ENCODE measurements around the gene TMEM143. TPM values are rescaled to one million over a fixed set of nuclear protein-coding genes. Genes with fewer than 3 reads are reported as not detected.

TMEM143 gene
- total and polyA plus RNA-seq, 2 experiments from 2014 or later = 29.8 to 38.5 TPM

DNA sequence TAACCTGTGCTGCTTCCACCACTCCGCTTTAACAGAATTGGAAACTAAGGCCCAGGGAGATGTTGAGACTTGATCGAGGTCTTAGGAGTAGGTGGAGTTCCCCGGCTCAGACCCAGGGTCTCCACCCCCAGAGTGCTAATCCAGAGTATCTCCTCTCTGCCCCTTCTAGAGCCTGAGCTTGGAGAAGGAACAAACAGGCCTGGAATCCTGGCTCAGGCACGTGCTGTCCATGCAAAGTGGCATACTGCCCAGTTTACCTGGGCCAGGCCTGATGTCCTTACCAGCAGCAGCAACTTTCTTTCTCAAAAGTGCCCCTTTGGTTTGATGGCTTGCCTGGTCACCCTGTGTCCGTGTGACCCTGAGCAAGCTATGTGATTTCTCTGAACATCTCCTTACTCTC, 4.1 kb upstream of the TMEM143 start:
- Histone ChIP-seq H3K27ac (no peak overlapping the region), H3K4me1 (ENCODE audit: low read depth) (peaks cover 4% of the 10 kb centered on the region), H3K4me3 (no peak overlapping the region), H3K9me3 (ENCODE audit: low read depth) (no peaks in the 10 kb centered on the region), H3K36me3 (no peaks in the 10 kb centered on the region), H3K27me3 (no peaks in the 10 kb centered on the region)
- TF ChIP-seq CTCF (IDR thresholded peaks at IDR 0.05; ENCODE audit: low read depth, low read length) = no peak
- no peak for DNase-seq (ENCODE audit: low read depth in 1 of 2, low spot score in 1 of 2)

DNA sequence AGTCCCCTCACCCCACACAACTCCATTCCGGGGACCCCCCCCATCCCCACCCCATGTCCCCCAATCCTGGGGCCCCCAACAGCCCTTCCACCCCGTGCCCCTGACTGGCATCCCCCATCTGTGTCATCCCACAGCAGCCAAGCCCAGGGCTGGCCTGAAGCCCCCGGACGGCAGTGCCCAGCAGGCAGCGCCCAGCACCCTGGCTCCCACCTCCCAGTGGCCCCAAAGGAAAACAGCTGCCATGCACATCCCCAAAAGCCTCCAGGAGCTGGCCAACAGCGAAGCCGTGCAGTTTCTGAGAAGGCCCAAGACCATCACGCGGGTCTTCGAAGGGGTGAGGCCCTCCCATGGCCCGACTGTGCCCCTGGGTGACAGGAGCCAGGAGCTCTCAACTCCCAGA, 1.9 kb upstream of the TMEM143 start:
- Histone ChIP-seq H3K36me3 (no peaks in the 10 kb centered on the region), H3K27ac (no peak overlapping the region), H3K9me3 (ENCODE audit: low read depth) (no peaks in the 10 kb centered on the region), H3K4me3 (no peak overlapping the region), H3K27me3 (no peaks in the 10 kb centered on the region), H3K4me1 (ENCODE audit: low read depth) (peaks cover 4% of the 10 kb centered on the region)
- no peak for TF ChIP-seq CTCF (IDR thresholded peaks at IDR 0.05; ENCODE audit: low read depth, low read length)
- no peak for DNase-seq (ENCODE audit: low read depth in 1 of 2, low spot score in 1 of 2)

DNA sequence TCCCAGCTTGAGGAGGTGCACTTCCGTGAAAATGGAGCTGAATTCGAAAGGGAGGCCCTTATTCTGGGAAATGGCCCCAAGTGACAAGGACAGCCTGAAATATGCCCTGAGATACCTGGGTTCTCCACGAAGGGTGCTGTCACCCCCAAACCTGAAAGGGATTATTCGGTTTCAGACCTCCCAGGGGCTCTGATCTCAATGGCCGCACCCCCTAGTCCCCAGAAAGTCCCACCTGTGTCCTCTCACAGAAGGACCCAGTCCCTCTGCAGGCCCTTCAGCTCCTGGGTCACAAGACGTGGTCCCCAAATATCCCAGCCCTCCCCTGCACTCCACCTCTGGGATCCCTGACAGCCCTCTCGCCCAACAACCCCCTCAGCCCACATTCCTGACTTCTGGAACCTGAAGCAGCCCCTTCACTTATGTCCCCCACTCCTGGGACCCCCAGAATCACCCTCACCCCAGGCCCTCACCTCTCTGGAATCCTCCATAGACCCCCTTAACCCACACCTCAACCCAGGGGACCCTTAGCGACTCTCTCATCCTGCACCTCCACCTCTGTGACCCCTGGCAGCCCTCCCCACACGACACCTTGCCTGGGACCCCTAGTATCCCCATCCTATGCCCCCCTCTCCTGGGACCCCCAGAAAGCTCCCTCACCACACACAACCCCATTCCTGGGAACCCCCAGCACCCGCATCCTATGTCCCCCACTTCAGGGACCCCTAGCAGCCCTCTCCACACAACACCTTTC, 1.0 kb upstream of the TMEM143 start:
- TF ChIP-seq CTCF (IDR thresholded peaks at IDR 0.05; ENCODE audit: low read depth, low read length) = no peak
- no peaks in the 10 kb centered on the region for H3K36me3 ChIP-seq
- DNase-seq (ENCODE audit: low read depth in 1 of 2, low spot score in 1 of 2) = no peak
- no peaks in the 10 kb centered on the region for H3K27me3 ChIP-seq
- H3K9me3 ChIP-seq (ENCODE audit: low read depth) = no peaks in the 10 kb centered on the region
- H3K4me1 ChIP-seq (ENCODE audit: low read depth) = peaks cover 4% of the 10 kb centered on the region
- no peak overlapping the region for H3K27ac ChIP-seq
- H3K4me3 ChIP-seq = no peak overlapping the region

GRCh38 chr19:48363500-48363809, 285 bp downstream of the TMEM143 start:
- DNase-seq (ENCODE audit: low read depth in 1 of 2, low spot score in 1 of 2) = no peak
- no peak for TF ChIP-seq CTCF (IDR thresholded peaks at IDR 0.05; ENCODE audit: low read depth, low read length)

DNA sequence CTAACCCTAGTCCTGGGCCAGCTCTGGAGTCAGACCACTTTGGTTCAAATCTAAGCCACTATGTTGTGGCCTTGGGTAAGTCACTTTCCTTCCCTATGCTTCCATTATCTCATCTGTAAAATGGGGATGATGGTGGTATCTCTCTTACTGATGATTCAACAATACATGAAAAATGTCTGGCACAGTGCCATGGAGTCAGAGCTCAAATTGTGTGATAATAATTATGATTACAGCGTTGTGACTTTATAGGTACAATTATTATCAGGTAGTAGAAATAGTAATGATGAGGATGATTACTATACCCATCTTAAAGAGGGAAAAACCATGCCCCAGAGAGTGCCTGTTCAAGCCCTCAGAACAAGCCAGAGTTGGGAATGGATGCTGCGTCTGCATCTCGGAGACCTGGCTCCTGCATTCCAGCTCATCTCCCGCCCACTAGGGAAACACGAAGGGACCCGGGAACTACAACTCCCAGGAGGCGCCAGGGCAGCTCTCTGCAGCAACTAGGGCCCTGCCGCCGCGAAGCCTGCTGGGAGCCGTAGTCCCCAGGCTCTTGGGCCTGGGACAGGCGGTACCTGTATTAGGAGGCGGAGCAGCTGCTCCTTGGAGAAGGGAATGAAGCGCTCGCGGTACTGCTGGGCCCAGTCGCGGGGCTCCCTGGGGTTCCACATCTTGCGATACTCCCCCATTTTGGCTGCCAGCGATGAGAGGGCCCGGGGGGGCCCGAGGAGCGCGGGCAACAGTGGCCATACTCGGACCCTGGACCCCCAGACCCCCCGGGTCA, 832 bp downstream of the TMEM143 start:
- DNase-seq (ENCODE audit: low read depth in 1 of 2, low spot score in 1 of 2) = peak; percentile 96 to 98
- peak overlapping the region; percentile 82 for H3K27ac ChIP-seq
- no peaks in the 10 kb centered on the region for H3K36me3 ChIP-seq
- H3K4me1 ChIP-seq (ENCODE audit: low read depth) = peaks cover 4% of the 10 kb centered on the region
- no peak for TF ChIP-seq CTCF (IDR thresholded peaks at IDR 0.05; ENCODE audit: low read depth, low read length)
- H3K4me3 ChIP-seq = peak overlapping the region; percentile 19
- H3K9me3 ChIP-seq (ENCODE audit: low read depth) = no peaks in the 10 kb centered on the region
- H3K27me3 ChIP-seq = no peaks in the 10 kb centered on the region

More at GRCh38 chr19:48363500-48363809, 285 bp downstream of the TMEM143 start:
- peaks cover 4% of the 10 kb centered on the region for H3K4me1 ChIP-seq (ENCODE audit: low read depth)
- H3K9me3 ChIP-seq (ENCODE audit: low read depth) = no peaks in the 10 kb centered on the region
- no peaks in the 10 kb centered on the region for H3K36me3 ChIP-seq
- H3K4me3 ChIP-seq = peak overlapping the region; percentile 19
- H3K27ac ChIP-seq = peak overlapping the region; percentile 82
- H3K27me3 ChIP-seq = no peaks in the 10 kb centered on the region
